HG03139 (cell line): ENCODE data around the gene PLAA.
"Not testable (repeated sequence)": the region's sequence is repeated elsewhere in the genome, so short reads cannot be mapped to it uniquely, and the experiment has no call there.

Source experiments
- ATAC-seq: cut with Tn5 transposase; IDR thresholded peaks from one replicate; pipeline ENCODE4 v1.9.1; 2021; ENCODE audit not compliant: unreplicated experiment

PLAA gene

DNA sequence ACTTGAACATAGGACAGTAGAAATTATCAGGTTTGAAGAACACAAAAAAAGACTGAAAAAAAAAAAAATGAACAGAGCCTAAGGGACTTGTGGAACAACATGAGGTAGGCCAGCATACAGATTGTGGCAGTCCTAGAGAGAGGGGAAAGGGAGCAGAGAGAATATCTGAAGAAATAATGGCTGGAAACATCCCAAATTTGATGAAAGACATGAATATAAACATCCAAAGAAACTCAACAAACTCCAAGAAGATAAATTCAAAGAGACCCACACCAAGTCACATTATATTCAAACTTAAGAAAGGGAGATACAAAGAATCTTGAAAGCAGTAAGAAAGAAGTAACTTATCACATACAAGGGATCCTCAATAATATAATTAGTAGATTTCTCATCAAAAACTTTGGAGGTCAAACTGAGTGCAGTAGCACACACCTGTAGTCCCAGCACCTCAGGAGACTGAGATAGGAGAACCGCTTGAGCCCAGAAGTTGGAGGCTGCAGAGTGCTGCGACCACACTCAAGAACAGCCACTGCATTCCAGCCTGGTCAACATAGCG is 9.1 kb downstream of the PLAA start:
- no peak for ATAC-seq

GRCh38 chr9:26935847-26936246 is 11.2 kb downstream of the PLAA start:
- ATAC-seq = no peak

- ATAC-seq = no peak
These were observed 18.0 kb downstream of the PLAA start for GRCh38 chr9:26928902-26929495.

- no peak for ATAC-seq
These were observed 21.4 kb downstream of the PLAA start for GRCh38 chr9:26925609-26926008.

DNA sequence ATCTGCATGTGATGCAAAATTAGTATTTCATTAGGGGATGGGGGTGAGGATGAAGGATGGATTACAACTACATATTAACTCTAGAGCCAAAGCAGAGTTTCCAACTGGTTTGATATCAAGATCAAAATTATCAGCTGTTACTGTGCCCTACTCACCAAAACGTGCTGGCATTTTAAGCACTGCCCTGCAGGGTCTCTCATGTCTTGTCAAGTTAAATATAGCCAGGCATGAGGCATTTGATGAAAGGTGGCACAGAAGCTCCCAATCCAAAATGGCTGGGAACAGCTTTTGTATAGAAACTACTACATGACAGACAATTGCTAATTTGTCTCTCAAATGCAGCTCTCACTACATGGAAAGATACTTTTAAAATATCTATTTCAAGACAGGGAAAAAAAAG is 27.3 kb downstream of the PLAA start:
- no peak for ATAC-seq

DNA sequence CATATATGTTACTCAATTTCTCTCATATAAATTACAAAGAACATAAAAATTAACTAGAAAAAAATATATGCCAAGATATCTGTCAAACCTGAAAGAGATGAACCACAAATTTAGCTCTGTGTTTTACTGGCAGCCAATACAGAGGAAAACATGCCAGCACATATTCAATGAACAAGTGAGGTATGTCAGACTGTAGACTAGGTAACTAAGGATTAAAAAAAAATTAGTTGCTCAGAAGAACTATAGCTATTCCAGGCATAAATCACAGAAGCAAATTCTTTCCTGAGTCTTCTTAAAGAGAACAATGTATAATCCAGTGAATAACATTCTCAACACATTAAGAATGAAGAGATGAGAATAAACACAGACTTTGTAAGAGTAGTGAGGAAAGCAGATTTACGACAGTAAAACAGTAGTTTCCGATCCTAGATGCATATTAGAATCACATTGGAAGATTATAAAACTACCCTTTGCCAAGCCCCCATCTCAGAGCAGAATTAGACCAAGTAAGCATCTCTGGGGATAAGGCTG is 33.8 kb downstream of the PLAA start:
- ATAC-seq = no peak

DNA sequence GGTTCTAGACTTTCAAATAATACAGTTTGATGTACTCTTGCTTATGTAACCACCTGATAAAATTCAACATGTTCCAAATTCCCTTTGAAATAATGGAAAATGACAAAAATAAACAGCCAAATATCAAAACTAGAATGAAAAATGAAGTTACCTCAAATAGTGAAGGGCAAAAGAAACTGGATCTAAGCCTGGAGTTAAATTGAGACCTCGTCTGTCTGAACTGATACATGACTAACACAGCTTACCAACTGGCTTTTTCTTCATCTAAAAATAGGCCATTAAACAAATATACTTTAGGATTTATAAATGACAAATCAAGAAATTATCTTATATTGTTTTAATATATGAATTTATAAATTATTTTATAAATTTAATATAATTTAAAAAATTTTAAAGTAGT is 42.4 kb downstream of the PLAA start:
- ATAC-seq = no peak

GRCh38 chr9:26904070-26904469 is 43.0 kb downstream of the PLAA start:
- ATAC-seq = no peak

- no peak for ATAC-seq
These were observed 53.9 kb downstream of the PLAA start for GRCh38 chr9:26893030-26893676.

- ATAC-seq = peak; percentile 94
These were observed 54.6 kb downstream of the PLAA start, which contains the start of gene CAAP1 for GRCh38 chr9:26892251-26893029. Gene CAAP1, minus strand, starts transcription at chr9:26892802. Its CDS starts 87 bp downstream, at chr9:26892715.

DNA sequence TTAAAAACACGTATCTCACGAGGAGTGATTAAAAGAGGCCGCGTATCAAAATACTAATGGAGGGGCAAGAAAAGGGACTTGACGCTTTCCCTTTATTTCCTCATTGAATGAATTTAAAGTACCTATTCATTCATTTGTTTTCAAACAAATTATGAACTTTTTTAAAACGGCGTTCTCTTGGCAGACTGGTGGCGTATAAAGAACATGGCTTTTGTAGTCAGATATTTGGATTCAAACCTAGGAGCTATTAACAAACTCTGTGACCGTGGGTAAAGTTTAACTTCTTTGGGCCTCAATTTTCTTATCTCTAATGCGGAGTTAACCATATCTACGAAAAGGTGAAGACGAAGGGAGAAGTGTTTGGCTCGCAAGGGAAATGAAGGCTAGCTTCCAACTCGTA is 55.3 kb downstream of the PLAA start:
- ATAC-seq = no peak

GRCh38 chr9:26888271-26888670 is 58.8 kb downstream of the PLAA start:
- no peak for ATAC-seq

- no peak for ATAC-seq
These were observed 64.9 kb downstream of the PLAA start for GRCh38 chr9:26882154-26882553.

GRCh38 chr9:26880262-26880661 is 66.8 kb downstream of the PLAA start:
- no peak for ATAC-seq

DNA sequence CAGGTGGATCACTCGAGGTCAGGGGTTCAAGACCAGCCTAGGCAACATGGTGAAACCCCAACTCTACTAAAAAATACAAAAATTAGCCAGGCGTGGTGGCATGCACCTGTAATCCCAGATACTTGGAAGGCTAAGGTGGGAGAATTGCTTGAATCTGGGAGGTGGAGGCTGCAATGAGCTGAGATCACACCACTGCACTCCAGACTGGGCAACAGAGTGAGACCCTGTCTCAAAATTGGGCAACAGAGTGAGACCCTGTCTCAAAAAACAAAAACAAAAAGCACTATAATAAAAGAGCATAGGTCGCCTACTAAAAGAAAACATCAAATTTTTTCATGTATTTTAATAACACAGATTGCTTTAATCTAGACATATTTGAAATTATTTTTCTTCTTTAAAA is 71.9 kb downstream of the PLAA start:
- ATAC-seq = not testable (repeated sequence)

- ATAC-seq = no peak
These were observed 76.8 kb downstream of the PLAA start for GRCh38 chr9:26870292-26870691.

DNA sequence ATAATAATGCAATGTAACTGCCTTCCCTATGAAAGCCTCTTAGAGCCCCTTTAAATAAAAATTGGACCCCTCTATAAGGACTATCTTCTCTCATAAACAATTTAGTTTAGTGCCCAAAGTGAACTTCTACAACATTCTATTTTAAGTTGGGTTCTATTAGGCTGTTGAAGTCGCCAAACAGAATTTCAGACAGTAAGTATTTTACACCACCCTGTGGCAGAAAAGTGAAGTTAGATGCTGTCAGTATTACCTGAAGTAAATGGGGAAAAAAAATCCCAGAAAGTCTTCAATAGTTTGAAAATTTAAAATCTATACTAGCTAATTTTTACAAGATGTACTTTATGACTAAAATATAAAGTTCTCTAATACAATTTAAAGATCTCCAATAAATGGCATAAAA is 84.0 kb downstream of the PLAA start:
- ATAC-seq = no peak

- ATAC-seq = peak; percentile 58
These were observed 90.5 kb downstream of the PLAA start for GRCh38 chr9:26856413-26857032.
